HepG2 (cell line): ENCODE measurements around the gene TBC1D5. TPM values are rescaled to one million over a fixed set of nuclear protein-coding genes. Genes with fewer than 3 reads are reported as not detected.

Experiments
- BRF2 ChIP-seq: sonication (generic); formaldehyde crosslinking; IDR thresholded peaks from 2 replicates; pipeline ENCODE4 v1.8.1; 2022; ENCODE audit warnings: mild to moderate bottlenecking, missing genetic modification reagents
- FIP1L1 ChIP-seq: fragments of 200-400 bp; formaldehyde crosslinking; IDR thresholded peaks from 2 replicates; pipeline ENCODE4 v1.6.1; 2018; ENCODE audit warnings: low read depth, mild to moderate bottlenecking, low read length, moderate library complexity, borderline replicate concordance; ENCODE audit not compliant: insufficient read depth
- FOXO4 ChIP-seq: sonication (generic); formaldehyde crosslinking; conservative IDR thresholded peaks from 2 replicates; pipeline ENCODE4 v1.8.1; 2023; ENCODE audit warnings: missing genetic modification reagents
- FUBP1 ChIP-seq: sonication (generic); formaldehyde crosslinking; IDR thresholded peaks from 2 replicates; pipeline ENCODE4 v1.5.1; 2020; ENCODE audit warnings: missing genetic modification reagents, mild to moderate bottlenecking, borderline replicate concordance
- HMG20A ChIP-seq: IDR thresholded peaks from 2 replicates; pipeline ENCODE4 v1.6.1; 2016; ENCODE audit warnings: borderline replicate concordance
- MNT ChIP-seq: fragments of 450-650 bp; IDR thresholded peaks from 2 replicates; pipeline ENCODE4 v1.6.1; 2016
- NFYB ChIP-seq: sonication (generic); formaldehyde crosslinking; IDR thresholded peaks from 2 replicates; pipeline ENCODE4 v1.4.0; 2020; ENCODE audit warnings: missing genetic modification reagents
- NFYC ChIP-seq: IDR thresholded peaks from 2 replicates; pipeline ENCODE4 v1.6.1; 2016; ENCODE audit warnings: missing genetic modification reagents, missing compliant biosample characterization
- SKIL ChIP-seq: sonication (generic); formaldehyde crosslinking; IDR thresholded peaks from 2 replicates; pipeline ENCODE4 v1.8.0; 2022; ENCODE audit warnings: missing genetic modification reagents, mild to moderate bottlenecking, moderate library complexity, borderline replicate concordance
- TCF12 ChIP-seq, 2 experiments: fragments of 450-650 bp in 1 of 2; sonication (generic) in 1 of 2; formaldehyde crosslinking in 1 of 2; IDR thresholded peaks; 2 replicates each; pipeline versions ENCODE4 v1.6.1 to v1.8.0; 2017 to 2022; ENCODE audit warnings: antibody characterized with exemption in 1 of 2, mild to moderate bottlenecking in 1 of 2, missing genetic modification reagents in 1 of 2, moderate library complexity in 1 of 2
- ZBTB7A ChIP-seq: sonication (generic); formaldehyde crosslinking; IDR thresholded peaks from 2 replicates; pipeline ENCODE4 v1.8.0; 2022; ENCODE audit warnings: mild to moderate bottlenecking, missing genetic modification reagents
- ZNF546 ChIP-seq: sonication (generic); formaldehyde crosslinking; conservative IDR thresholded peaks from 2 replicates; pipeline ENCODE4 v1.8.1; 2023; ENCODE audit warnings: mild to moderate bottlenecking, missing genetic modification reagents
- ZNF577 ChIP-seq: sonication (generic); formaldehyde crosslinking; IDR thresholded peaks from 2 replicates; pipeline ENCODE4 v1.4.0; 2020; ENCODE audit warnings: mild to moderate bottlenecking, low read depth, missing genetic modification reagents, borderline replicate concordance
- ZNF713 ChIP-seq: sonication (generic); formaldehyde crosslinking; IDR thresholded peaks from 2 replicates; pipeline ENCODE4 v1.4.0; 2020; ENCODE audit warnings: mild to moderate bottlenecking, missing genetic modification reagents
- ZNF816 ChIP-seq: sonication (generic); formaldehyde crosslinking; IDR thresholded peaks from 2 replicates; pipeline ENCODE4 v1.8.0; 2022; ENCODE audit warnings: missing genetic modification reagents, mild to moderate bottlenecking, borderline replicate concordance
- ZNF841 ChIP-seq: sonication (generic); formaldehyde crosslinking; IDR thresholded peaks from 2 replicates; pipeline ENCODE4 v1.8.1; 2023; ENCODE audit warnings: missing genetic modification reagents, borderline replicate concordance
- polyA plus RNA-seq, 8 experiments: library from polyadenylated mRNA; depleted of rRNA in 3 of 8; stranded (reverse) in 7 of 8; unstranded in 1 of 8; fragments of >200 nt; fragmentation: Illumina TruSeq in 4 of 8; extraction: Trizol in 4 of 8; gene quantifications; 2 replicates each; pipeline versions ENCODE4 v1.2.1 to v1.2.3, GENCODE V29; 2011 to 2016; ENCODE audit warnings: low read depth in 4 of 8, missing spikeins in 1 of 8, mixed read lengths in 1 of 8; ENCODE audit not compliant: insufficient read depth in 1 of 8
- total RNA-seq, 5 experiments: library from RNA; depleted of rRNA; stranded (reverse); fragments of >200 nt; fragmentation: Illumina TruSeq; extraction: Trizol; gene quantifications; 2 replicates each; pipeline ENCODE4 v1.2.3, GENCODE V29; 2016; ENCODE audit warnings: low read depth in 1 of 5

Gene TBC1D5
- total and polyA plus RNA-seq, 2 of the 13 experiments (the other 11 are each of a cell fraction or from before 2014, with no cell fraction given), result 19.2 to 33.3 TPM

- no peak for TF ChIP-seq FOXO4
- TF ChIP-seq ZNF841, result no peak; the same call in 1 of the 2 replicates
- TF ChIP-seq NFYC (CRISPR knock-in tag), result no peak
- TF ChIP-seq ZNF713 (CRISPR knock-in tag), result 0 out of 2 replicates have a peak, but pooled peaks have one; percentile 45
- peak; percentile 90 for TF ChIP-seq ZNF546 (CRISPR knock-in tag)
- TF ChIP-seq FIP1L1, result no peak
- TF ChIP-seq HMG20A (CRISPR knock-in tag), result no peak
- TF ChIP-seq ZNF816 (CRISPR knock-in tag), result peak; percentile 96
- 0 out of 2 replicates have a peak, but pooled peaks have one; percentile 57 for TF ChIP-seq FUBP1 (CRISPR knock-in tag)
- no peak for TF ChIP-seq NFYB (CRISPR knock-in tag)
- peak; percentile 75 for TF ChIP-seq SKIL
- TF ChIP-seq BRF2 (CRISPR knock-in tag), result peak; percentile 70; the same call in 1 of the 2 replicates
- TF ChIP-seq TCF12 (IDR thresholded peaks at IDR 0.05), result no peak
- peak; percentile 76; the same call in 1 of the 2 replicates for TF ChIP-seq TCF12 (CRISPR knock-in tag; IDR thresholded peaks at IDR 0.05)
- peak; percentile 22; the same call in 1 of the 2 replicates for TF ChIP-seq MNT
- TF ChIP-seq ZNF577 (CRISPR knock-in tag), result no peak
- TF ChIP-seq ZBTB7A (CRISPR knock-in tag), result no peak
Observed at GRCh38 chr3:17742102-17742879, at the start of gene TBC1D5 (continued).
